ENCODE measurements around the gene SLITRK3. TPM values are rescaled to one million over a fixed set of nuclear protein-coding genes. Genes with fewer than 3 reads are reported as not detected.
"Not testable (repeated sequence)": the region's sequence is repeated elsewhere in the genome, so short reads cannot be mapped to it uniquely, and the experiment has no call there.

The SLITRK3 gene
- total RNA-seq, 3 donors from 2014 or later, result not detected

DNA sequence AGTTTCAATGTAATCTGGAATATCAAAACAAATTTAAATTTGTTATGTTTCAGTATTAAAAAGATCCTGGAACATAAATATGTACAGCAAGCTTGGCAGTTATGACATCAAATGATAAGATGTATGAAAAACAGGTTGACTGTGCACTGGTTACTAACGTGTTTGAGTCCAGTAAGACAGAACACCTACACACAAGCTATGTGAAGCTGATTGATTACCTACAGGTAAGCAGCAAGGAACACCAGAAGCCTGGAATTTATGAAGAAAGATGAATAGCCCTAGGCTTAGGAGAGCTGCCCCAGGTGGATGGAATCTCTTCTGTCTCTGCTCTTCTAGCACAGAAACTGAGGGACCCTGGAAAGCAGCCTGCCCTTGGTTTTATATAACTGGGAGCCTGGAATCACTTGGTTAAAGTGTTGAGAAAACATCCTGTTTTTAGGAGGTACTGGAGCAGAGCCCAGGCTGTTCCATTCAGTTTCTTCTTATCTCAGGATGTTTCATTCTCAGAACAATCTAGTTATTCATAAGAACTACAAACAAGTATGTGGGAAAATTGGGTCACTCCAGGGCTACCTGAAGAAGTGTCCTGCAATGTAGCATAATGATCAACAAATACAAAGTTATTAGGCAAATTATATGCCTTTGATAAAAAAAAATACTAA is 36.3 kb downstream of the SLITRK3 start:
- Mint-ChIP-seq H3K4me1 (ENCODE audit: low read depth) (no peaks in the 10 kb centered on the region), H3K36me3 (ENCODE audit: insufficient read depth) (no peaks in the 10 kb centered on the region), H3K27me3 (ENCODE audit: low read depth) (no peaks in the 10 kb centered on the region), H3K9me3 (peaks cover 4% of the 10 kb centered on the region), H3K4me3 (no peak overlapping the region)
- ATAC-seq (no peak), DNase-seq (no peak)

DNA sequence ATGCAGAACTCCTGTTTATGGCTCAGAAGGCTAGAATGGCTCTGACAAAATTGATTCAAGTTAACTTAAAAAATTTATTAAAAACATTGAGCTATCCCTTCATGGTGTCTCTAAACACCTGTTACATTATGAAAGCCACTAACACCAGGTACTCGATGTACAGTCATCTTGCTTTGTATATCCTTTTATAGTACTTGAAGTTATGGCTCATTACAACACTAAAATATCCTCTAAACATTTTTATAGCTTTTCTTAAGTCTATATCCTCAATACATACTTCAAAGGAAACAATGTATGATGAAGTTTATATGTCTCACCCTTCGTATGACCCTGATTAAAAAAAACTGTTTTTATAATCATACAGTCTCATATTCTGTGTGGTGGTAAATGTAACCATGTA is 38.2 kb downstream of the SLITRK3 start:
- ATAC-seq (no peak), DNase-seq (no peak)
- H3K27me3 Mint-ChIP-seq (ENCODE audit: low read depth), result no peaks in the 10 kb centered on the region
- peaks cover 4% of the 10 kb centered on the region for H3K9me3 Mint-ChIP-seq
- no peak overlapping the region for H3K4me3 Mint-ChIP-seq
- no peaks in the 10 kb centered on the region for H3K4me1 Mint-ChIP-seq (ENCODE audit: low read depth)
- H3K36me3 Mint-ChIP-seq (ENCODE audit: insufficient read depth), result no peaks in the 10 kb centered on the region

DNA sequence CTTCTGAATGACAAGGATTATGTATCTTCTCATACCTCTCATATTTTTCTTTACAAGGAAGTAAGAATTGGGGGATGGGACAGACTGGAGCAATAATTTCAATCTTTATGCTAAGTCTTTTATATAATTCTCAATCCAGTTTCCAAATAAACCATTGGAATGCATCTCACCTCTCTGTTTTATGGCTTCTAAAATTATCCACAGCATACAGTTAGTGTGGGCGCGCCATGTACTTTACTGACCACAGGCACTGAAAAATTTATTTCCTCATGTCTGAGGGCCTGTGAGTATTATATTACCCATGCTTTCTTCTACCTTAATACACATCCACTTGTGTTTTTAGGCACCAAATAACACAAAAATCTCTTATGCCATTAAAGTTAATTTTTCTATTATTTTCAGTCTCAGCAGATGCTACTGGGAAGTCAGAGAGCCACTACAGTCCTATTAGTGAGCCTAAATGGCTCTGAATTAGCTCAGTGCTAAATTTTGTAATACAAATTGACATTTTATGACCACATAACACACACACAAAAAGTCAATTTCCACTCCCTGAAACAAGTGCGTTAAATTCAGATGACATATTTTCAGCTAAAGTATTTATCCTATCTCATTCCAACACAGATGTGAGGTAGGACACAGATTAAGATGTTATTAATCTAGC is 39.3 kb downstream of the SLITRK3 start:
- H3K27me3 Mint-ChIP-seq (ENCODE audit: low read depth), result no peaks in the 10 kb centered on the region
- ATAC-seq (no peak), DNase-seq (no peak)
- H3K36me3 Mint-ChIP-seq (ENCODE audit: insufficient read depth), result no peaks in the 10 kb centered on the region
- no peak overlapping the region for H3K4me3 Mint-ChIP-seq
- peaks cover 4% of the 10 kb centered on the region for H3K9me3 Mint-ChIP-seq
- H3K4me1 Mint-ChIP-seq (ENCODE audit: low read depth), result no peaks in the 10 kb centered on the region

DNA sequence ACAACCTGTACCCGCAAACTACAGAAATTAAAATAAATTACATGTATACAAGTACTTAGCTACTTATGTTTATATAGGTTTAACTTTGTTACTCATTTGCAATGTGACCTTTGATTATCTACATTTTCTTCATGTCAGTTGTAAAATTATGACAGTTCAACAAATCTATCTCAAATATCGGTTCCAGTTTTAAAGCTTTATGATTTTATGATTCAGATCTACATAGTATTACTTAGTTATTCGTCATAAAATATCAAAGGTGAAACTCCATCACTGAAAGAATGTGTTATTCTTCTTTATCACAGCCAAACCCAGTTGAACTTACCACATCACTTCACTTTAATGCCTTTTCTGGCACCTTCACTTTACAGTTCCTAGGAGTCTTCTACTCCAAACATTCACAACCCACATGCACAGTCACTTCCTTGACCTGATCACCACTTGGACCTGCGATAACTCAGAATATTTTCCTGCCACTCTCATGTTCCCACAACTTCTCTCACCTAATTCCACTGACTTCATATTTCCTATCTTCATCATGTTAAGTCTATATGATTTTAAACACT is 47.2 kb downstream of the SLITRK3 start:
- ATAC-seq, result no peak
- Mint-ChIP-seq H3K27me3 (ENCODE audit: low read depth) (no peaks in the 10 kb centered on the region), H3K9me3 (peaks cover 14% of the 10 kb centered on the region), H3K36me3 (ENCODE audit: insufficient read depth) (no peaks in the 10 kb centered on the region), H3K4me3 (no peak overlapping the region), H3K4me1 (ENCODE audit: low read depth) (no peaks in the 10 kb centered on the region)
- no peak for DNase-seq

DNA sequence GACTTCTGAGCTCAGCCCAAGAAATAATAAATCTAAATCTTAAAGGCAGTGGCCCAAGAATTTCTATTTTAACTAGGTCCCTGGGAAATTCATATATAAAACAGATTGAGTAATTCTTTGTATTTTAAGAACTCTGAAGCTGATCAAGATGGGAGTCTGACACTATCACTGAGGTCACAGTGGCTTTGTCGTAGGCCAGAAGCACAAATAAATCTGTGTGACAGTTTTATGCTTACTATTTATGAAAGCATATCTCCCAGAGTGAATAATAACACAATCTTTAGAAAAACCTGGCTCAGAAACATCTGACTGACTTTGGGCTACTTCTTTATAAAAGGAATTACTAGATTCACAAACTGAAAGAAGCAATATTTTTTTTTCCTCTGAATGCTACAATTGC is 51.9 kb downstream of the SLITRK3 start:
- Mint-ChIP-seq H3K4me3 (no peak overlapping the region), H3K4me1 (ENCODE audit: low read depth) (no peaks in the 10 kb centered on the region), H3K9me3 (peaks cover 9% of the 10 kb centered on the region), H3K36me3 (ENCODE audit: insufficient read depth) (no peaks in the 10 kb centered on the region), H3K27me3 (ENCODE audit: low read depth) (no peaks in the 10 kb centered on the region)
- no peak for DNase-seq
- ATAC-seq, result no peak

DNA sequence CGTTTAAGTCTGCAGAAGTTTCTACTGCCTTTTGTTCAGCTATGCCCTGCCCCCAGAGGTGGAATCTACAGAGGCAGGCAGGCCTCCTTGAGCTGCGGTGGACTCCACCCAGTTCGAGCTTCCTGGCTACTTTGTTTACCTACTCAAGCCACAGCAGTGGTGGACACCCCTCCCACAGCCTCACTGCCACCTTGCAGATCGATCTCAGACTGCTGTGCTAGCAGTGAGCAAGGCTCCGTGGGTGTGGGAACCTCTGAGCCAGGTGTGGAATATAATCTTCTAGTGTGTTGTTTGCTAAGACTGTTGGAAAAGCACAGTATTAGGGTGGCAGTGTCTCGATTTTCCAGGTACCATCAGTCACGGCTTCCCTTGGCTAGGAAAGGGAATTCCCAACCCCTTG is 56.3 kb downstream of the SLITRK3 start:
- H3K4me3 Mint-ChIP-seq; DNase-seq; H3K9me3 Mint-ChIP-seq; ATAC-seq; H3K27me3 Mint-ChIP-seq (ENCODE audit: low read depth); H3K36me3 Mint-ChIP-seq (ENCODE audit: insufficient read depth); H3K4me1 Mint-ChIP-seq (ENCODE audit: low read depth): not testable (repeated sequence)

Other genes with a start within 250 kb of the SLITRK3 start
- not detected for gene SI, start 117.9 kb downstream of the SLITRK3 start, total RNA-seq